ENCODE measurements around the gene TBC1D26. TPM values are rescaled to one million over a fixed set of nuclear protein-coding genes. Genes with fewer than 3 reads are reported as not detected.
"Not testable (repeated sequence)": the region's sequence is repeated elsewhere in the genome, so short reads cannot be mapped to it uniquely, and the experiment has no call there.

The TBC1D26 gene
- total RNA-seq, 1 donor, result not detected

GRCh38 chr17:15779119-15779518 lies 47.0 kb downstream of the TBC1D26 start:
- no peak for TF ChIP-seq CTCF (IDR thresholded peaks at IDR 0.05; ENCODE audit: insufficient read depth, low read length)

GRCh38 chr17:15780188-15780587 lies 48.1 kb downstream of the TBC1D26 start:
- no peak overlapping the region for H3K4me3 ChIP-seq (ENCODE audit: low read depth, low read length)
- no peak for TF ChIP-seq CTCF (IDR thresholded peaks at IDR 0.05; ENCODE audit: insufficient read depth, low read length)
- DNase-seq (ENCODE audit: low read depth), result no peak

More at GRCh38 chr17:15779119-15779518, 47.0 kb downstream of the TBC1D26 start:
- DNase-seq (ENCODE audit: low read depth), result no peak
- H3K4me3 ChIP-seq (ENCODE audit: low read depth, low read length), result no peak overlapping the region

GRCh38 chr17:15782866-15783265 lies 50.8 kb downstream of the TBC1D26 start:
- TF ChIP-seq CTCF (IDR thresholded peaks at IDR 0.05; ENCODE audit: insufficient read depth, low read length), result no peak
- peak; percentile 22 for DNase-seq (ENCODE audit: low read depth)
- H3K4me3 ChIP-seq (ENCODE audit: low read depth, low read length), result peak overlapping the region; percentile 32

GRCh38 chr17:15783461-15783860 lies 51.4 kb downstream of the TBC1D26 start:
- H3K4me3 ChIP-seq (ENCODE audit: low read depth, low read length), result no peak overlapping the region
- no peak for TF ChIP-seq CTCF (IDR thresholded peaks at IDR 0.05; ENCODE audit: insufficient read depth, low read length)
- no peak for DNase-seq (ENCODE audit: low read depth)

GRCh38 chr17:15784351-15784750 lies 52.3 kb downstream of the TBC1D26 start:
- DNase-seq (ENCODE audit: low read depth), result peak; percentile 44
- H3K4me3 ChIP-seq (ENCODE audit: low read depth, low read length), result not testable (repeated sequence)

GRCh38 chr17:15787363-15788075 lies 55.4 kb downstream of the TBC1D26 start:
- DNase-seq (ENCODE audit: low read depth); H3K4me3 ChIP-seq (ENCODE audit: low read depth, low read length): not testable (repeated sequence)

- DNase-seq (ENCODE audit: low read depth); H3K4me3 ChIP-seq (ENCODE audit: low read depth, low read length): not testable (repeated sequence)
These were observed 56.3 kb downstream of the TBC1D26 start for GRCh38 chr17:15788365-15788764.

Small RNA genes lying within 50 kb of the gene (small RNA-seq; reads per million reads assigned to genes)
- not detected for gene AC015922.1
- not detected for gene RNA5SP436

Other genes with a start within 250 kb of the TBC1D26 start
- gene TVP23C, start 168.8 kb upstream of the TBC1D26 start, total RNA-seq (ENCODE audit: low replicate concordance), result 22.6 and 25.1 TPM in 2 replicates
- gene FBXW10B, start 112.6 kb upstream of the TBC1D26 start, total RNA-seq (ENCODE audit: low replicate concordance), result 0.27 TPM in 1 of 2 replicates, not detected in the other
- 36.7 and 60.4 TPM in 2 replicates for gene TRIM16, start 48.0 kb upstream of the TBC1D26 start, total RNA-seq (ENCODE audit: low replicate concordance)
- gene ZNF286A, start 32.5 kb upstream of the TBC1D26 start, total RNA-seq (ENCODE audit: low replicate concordance), result 33.7 and 86.2 TPM in 2 replicates
- gene ADORA2B, start 212.8 kb downstream of the TBC1D26 start, total RNA-seq (ENCODE audit: low replicate concordance), result 0.90 and 19.3 TPM in 2 replicates

All from fibroblast of the aortic adventitia (primary cell).